Measurements from ENCODE around the gene NCR3LG1.

- no peak for TF ChIP-seq CTCF (IDR thresholded peaks at IDR 0.05)
- TF ChIP-seq POLR2A (IDR thresholded peaks at IDR 0.05) = no peak
These were observed 23.9 kb downstream of the NCR3LG1 start for GRCh38 chr11:17375547-17375946.
